GM13977 (cell line): Measurements from ENCODE around the gene PHLDA1.

Experiments
- DNase-seq: peaks from one replicate; pipeline ENCODE4 v3.0.0; 2012; ENCODE audit warnings: low spot score
- CTCF ChIP-seq: IDR thresholded peaks from 2 replicates; pipeline ENCODE4 v1.5.1; 2012; ENCODE audit warnings: mild to moderate bottlenecking, control low read depth; ENCODE audit not compliant: insufficient read depth; ENCODE audit errors: extremely low read depth, missing control alignments
- in situ Hi-C: fragments of 300-500 bp; cut with MboI; formaldehyde crosslinking; loops from one replicate; pipeline ENCODE4 v1.12.0; 2022; ENCODE audit warnings: low sequenced_read_pairs, low pct_unique_long_range_greater_than_20kb, mixed read lengths, inconsistent platforms; ENCODE audit not compliant: unreplicated experiment

PHLDA1 gene

GRCh38 chr12:76041406-76041805 lies 9.8 kb upstream of the PHLDA1 start:
- TF ChIP-seq CTCF, result no peak
- in situ Hi-C loops, result loop anchor here (25.0 kb wide), 1 partner anchor 704 kb away; the partner anchor contains the start of genes CAPS2 and GLIPR1L1
- no peak for DNase-seq

GRCh38 chr12:76040461-76040860 lies 8.9 kb upstream of the PHLDA1 start:
- in situ Hi-C loops, result loop anchor here (25.0 kb wide), 1 partner anchor 703 kb away; the partner anchor contains the start of genes CAPS2 and GLIPR1L1
- no peak for TF ChIP-seq CTCF

GRCh38 chr12:76038176-76038575 lies 6.6 kb upstream of the PHLDA1 start:
- DNase-seq, result no peak
- in situ Hi-C loops, result loop anchor here (10.0 to 25.0 kb wide), 2 partner anchors 493 to 701 kb away; partner anchors contain the start of genes CAPS2 and GLIPR1L1
- TF ChIP-seq CTCF, result no peak

More at GRCh38 chr12:76040461-76040860, 8.9 kb upstream of the PHLDA1 start:
- no peak for DNase-seq

- peak; percentile 82 for TF ChIP-seq CTCF
- peak; percentile 46 for DNase-seq
- in situ Hi-C loops, result loop anchor here (10.0 to 25.0 kb wide), 2 partner anchors 493 to 700 kb away; partner anchors contain the start of genes CAPS2 and GLIPR1L1
Measured at GRCh38 chr12:76037130-76038103, 5.8 kb upstream of the PHLDA1 start.

GRCh38 chr12:76035045-76035444 lies 3.5 kb upstream of the PHLDA1 start:
- in situ Hi-C loops, result loop anchor here (10.0 to 25.0 kb wide), 2 partner anchors 490 to 698 kb away; partner anchors contain the start of genes CAPS2 and GLIPR1L1
- no peak for TF ChIP-seq CTCF
- no peak for DNase-seq

GRCh38 chr12:76033081-76034011 lies 1.8 kb upstream of the PHLDA1 start:
- in situ Hi-C loops, result loop anchor here (10.0 to 25.0 kb wide), 2 partner anchors 489 to 696 kb away; partner anchors contain the start of genes CAPS2 and GLIPR1L1
- TF ChIP-seq CTCF, result no peak
- DNase-seq, result no peak
